Mammary epithelial cell (primary cell): ENCODE results near the gene RPS5.

Experiments used
- EZH2 ChIP-seq: IDR thresholded peaks from 2 replicates; pipeline ENCODE4 v1.6.1; 2012; ENCODE audit warnings: low read length, inconsistent platforms, borderline replicate concordance
- TF ChIP-seq, protein P1 (sequence below), 2 donors: IDR thresholded peaks in 1 of 2; conservative IDR thresholded peaks in 1 of 2; 2 replicates each; pipeline ENCODE4 v1.5.1; 2011 to 2012; ENCODE audit warnings: inconsistent platforms in 2 of 2, low read length in 2 of 2, mild to moderate bottlenecking in 2 of 2, control low read depth in 1 of 2, low read depth in 1 of 2; ENCODE audit not compliant: insufficient read depth in 1 of 2; ENCODE audit errors: extremely low read depth in 1 of 2

DNA sequence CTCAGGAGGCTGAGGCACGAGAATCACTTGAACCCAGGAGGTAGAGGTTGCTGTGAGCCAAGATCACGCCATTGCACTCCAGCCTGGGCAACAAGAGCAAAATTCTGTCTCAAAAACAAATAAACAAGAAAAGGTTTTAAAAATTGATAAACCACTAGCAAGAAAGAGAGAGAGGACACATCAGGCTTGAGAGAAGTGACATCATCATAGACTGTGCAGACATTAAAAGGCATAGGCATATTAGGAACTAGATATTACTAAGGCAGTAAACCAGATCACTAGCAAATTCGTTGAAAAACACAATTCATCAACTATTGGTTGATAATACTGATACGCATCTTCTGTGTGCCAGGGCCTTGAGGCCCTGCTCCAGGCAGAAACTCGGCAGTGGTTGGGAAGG is 41.5 kb upstream of the RPS5 start:
- TF ChIP-seq, protein P1, sequence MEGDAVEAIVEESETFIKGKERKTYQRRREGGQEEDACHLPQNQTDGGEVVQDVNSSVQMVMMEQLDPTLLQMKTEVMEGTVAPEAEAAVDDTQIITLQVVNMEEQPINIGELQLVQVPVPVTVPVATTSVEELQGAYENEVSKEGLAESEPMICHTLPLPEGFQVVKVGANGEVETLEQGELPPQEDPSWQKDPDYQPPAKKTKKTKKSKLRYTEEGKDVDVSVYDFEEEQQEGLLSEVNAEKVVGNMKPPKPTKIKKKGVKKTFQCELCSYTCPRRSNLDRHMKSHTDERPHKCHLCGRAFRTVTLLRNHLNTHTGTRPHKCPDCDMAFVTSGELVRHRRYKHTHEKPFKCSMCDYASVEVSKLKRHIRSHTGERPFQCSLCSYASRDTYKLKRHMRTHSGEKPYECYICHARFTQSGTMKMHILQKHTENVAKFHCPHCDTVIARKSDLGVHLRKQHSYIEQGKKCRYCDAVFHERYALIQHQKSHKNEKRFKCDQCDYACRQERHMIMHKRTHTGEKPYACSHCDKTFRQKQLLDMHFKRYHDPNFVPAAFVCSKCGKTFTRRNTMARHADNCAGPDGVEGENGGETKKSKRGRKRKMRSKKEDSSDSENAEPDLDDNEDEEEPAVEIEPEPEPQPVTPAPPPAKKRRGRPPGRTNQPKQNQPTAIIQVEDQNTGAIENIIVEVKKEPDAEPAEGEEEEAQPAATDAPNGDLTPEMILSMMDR (conservative IDR thresholded peaks at IDR 0.05 in 1 of 2, IDR thresholded peaks at IDR 0.05 in 1 of 2; ENCODE audit: extremely low read depth in 1 of 2, insufficient read depth in 1 of 2, low read depth in 1 of 2, low read length in 2 of 2): no peak
- no peak for TF ChIP-seq EZH2
